Measurements from ENCODE around the gene SPATS2L.

- TF ChIP-seq POLR2A (IDR thresholded peaks at IDR 0.05) (no peak), CTCF (IDR thresholded peaks at IDR 0.05) (no peak)
Observed at GRCh38 chr2:200357845-200358244, 51.4 kb downstream of the SPATS2L start.
